GM19452 (cell line): Measurements from ENCODE around the gene OR2A25.

ENCODE experiments used
- ATAC-seq: cut with Tn5 transposase; IDR thresholded peaks from one replicate; pipeline ENCODE4 v1.9.1; 2021; ENCODE audit not compliant: unreplicated experiment

Gene OR2A25

DNA sequence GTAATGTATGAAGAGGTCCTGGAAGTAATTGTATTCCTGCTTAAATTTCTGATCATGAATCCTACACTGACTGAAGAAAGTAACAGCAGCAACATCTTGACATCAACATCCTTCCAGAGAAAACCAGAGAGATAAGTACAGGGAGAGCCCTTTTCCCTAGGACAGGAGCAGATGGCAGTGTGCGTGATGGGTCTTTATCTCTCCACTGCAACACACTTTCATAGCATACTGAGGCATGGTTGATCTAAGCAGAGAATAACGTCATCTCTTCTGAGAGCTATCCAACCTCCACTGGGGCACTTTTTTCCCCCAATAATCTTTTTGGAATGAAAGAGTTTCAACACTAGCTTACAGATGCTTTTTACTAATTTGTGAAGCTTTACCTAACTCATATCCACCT, 342 bp downstream of the OR2A25 start:
- no peak for ATAC-seq

GRCh38 chr7:144074374-144074773, 4.8 kb downstream of the OR2A25 start:
- no peak for ATAC-seq

DNA sequence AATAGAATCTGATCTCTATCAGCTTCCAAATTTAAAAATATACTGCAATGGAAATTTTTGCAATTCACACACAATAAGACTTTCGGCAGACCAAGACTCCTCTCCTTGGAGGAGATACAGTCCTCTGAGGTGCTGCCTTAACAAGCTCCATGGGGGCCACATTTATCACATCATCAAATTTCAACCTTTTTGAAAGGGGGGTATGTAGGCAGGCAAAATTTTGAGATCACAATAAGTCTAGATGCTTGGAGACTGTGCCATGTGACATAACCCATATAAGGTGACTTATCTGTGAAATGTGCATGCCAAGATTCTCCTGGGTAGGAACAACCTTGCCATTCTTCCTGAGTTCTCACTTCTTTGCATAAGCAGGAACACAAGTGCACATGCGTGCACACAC, 16.4 kb downstream of the OR2A25 start, which contains the start of gene OR2A12:
Gene OR2A12 (plus strand): TSS at position 301 of the 400 bp plus-strand sequence. CDS start 8,830 bp downstream, outside the sequence.
- no peak for ATAC-seq

DNA sequence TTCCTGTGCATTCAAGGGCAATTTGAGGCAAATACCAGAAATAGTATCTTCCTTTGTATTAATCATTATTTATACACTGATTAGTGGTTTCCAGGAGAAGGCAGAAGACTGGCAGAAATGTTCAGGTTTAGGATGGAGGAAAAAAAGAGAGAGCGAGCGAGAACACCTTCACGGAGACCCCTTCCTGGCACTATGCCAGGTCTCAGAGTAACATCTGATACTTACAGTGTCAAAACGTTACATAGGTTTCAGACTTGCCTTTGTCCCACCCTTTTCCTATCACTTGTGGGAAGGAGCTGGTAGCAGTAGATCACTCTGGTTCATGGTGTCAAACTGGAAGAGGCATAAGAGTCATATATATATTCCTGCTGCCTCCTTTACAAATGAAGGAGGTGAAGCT, 17.1 kb downstream of the OR2A25 start:
- no peak for ATAC-seq

- no peak for ATAC-seq
Observed at GRCh38 chr7:144087230-144087629, 17.6 kb downstream of the OR2A25 start.

DNA sequence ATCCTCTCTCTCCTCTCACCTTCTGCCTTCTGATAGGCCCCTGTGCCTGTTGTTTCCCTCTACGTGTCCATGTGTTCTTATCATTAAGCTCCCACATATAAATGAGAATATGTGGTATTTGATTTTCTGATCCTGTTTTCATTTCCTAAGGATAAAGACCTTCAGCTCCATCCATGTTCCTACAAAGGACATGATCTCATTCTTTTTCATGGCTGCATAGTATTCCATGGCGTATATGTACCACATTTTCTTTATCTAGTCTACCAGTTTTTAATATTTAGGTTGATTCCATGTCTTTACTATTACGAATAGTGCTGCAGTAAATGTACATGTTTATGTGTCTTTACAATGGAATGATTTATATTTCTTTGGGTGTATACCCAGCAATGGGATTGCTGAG, 21.1 kb downstream of the OR2A25 start:
- no peak for ATAC-seq

GRCh38 chr7:144098776-144099175, 29.2 kb downstream of the OR2A25 start:
- ATAC-seq: no peak

GRCh38 chr7:144100607-144101006, 31.0 kb downstream of the OR2A25 start:
- no peak for ATAC-seq

- ATAC-seq: no peak
Observed at GRCh38 chr7:144102041-144102440, 32.4 kb downstream of the OR2A25 start.

DNA sequence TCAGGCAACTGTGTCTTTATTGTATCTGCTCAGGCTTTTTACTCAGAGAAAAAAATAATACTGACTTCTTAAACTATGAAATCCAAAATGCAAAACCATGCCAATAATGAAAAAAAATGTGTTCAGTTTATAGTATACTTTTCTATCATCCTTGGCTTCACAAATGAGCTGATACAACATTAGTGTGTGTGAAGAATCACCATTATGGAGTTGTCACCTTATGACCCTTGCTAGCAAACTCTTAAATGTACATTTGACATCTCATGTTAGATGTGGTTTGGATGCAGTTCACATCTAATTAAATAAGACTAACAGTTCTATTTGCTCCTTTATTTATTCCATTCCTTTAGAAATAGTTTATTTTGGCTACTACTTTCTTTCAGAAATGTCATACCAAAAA, 35.6 kb downstream of the OR2A25 start:
- no peak for ATAC-seq

- no peak for ATAC-seq
Observed at GRCh38 chr7:144109283-144109682, 39.7 kb downstream of the OR2A25 start, which contains the start of gene OR2A2. Gene OR2A2 (plus strand): TSS chr7:144109583. CDS start chr7:144109583, 0 bp downstream.

GRCh38 chr7:144110272-144110671, 40.7 kb downstream of the OR2A25 start:
- no peak for ATAC-seq

DNA sequence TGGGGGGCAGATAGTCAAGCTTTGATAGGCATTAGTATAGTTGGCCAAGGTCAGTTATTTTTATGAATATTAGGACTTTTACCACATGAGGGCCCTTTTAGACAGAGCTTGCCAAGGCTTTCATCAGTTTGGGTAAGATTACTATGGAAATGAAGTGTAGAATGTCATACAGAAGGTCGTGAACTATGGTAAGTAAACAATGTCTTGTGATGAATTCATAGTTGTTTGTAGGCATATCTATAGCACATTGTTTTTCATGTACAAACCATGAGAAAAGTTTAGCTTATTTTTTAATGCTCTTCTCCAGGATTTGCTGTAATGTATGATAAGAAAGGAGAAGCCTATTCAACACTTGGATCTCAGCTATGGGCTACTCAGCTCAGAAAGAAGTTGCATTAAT, 44.0 kb downstream of the OR2A25 start:
- ATAC-seq: no peak

DNA sequence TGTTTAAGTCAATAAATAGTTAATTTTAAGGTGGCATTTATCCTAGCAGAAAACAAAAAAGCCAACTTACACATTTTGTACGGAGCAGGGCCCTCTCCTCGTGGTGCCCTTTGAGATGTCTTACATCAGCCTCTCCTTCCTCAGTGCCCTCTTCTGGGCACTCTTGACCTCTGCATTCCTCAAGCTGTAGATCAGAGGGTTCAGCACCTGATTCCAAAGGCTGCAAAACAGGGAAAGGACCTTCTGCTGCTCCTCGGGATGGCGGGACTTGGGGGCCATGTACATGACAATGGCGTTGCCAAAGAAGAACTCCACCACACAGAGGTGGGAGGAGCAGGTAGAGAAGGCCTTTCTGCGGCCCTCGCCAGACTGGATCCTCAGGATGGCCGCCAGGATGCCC, 48.7 kb downstream of the OR2A25 start:
- ATAC-seq: no peak

DNA sequence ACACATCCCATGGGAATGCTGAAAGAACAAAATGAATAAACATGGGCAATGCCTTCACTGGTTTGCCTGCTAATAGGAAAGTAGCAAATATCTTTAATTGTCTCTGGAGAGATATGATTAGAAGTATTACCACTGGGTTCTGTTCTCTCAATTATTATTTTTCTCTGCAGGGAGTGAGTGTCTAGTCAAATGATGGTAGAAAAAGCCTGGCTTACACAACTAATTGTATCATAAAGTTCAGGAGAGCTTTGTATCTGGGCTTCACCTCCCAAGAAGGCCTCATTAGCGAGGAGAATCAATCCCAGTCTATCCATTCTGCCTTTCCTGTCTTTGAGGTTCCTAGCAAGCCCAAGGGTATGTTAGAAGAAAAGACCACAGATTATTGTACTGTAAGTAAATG, 53.3 kb downstream of the OR2A25 start, which contains the start of gene OR2A14:
Gene OR2A14 (plus strand): TSS at position 301 of the 400 bp plus-strand sequence. CDS start 5,937 bp downstream, outside the sequence.
- ATAC-seq: no peak
